Mammary epithelial cell (primary cell): ENCODE data around the gene PUS7.
"Not testable (repeated sequence)": the region's sequence is repeated elsewhere in the genome, so short reads cannot be mapped to it uniquely, and the experiment has no call there.

ENCODE experiments used
- CTCF ChIP-seq, 2 donors: IDR thresholded peaks in 1 of 2; conservative IDR thresholded peaks in 1 of 2; 2 replicates each; pipeline ENCODE4 v1.5.1; 2011 to 2012; ENCODE audit warnings: inconsistent platforms in 2 of 2, low read length in 2 of 2, mild to moderate bottlenecking in 2 of 2, control low read depth in 1 of 2, low read depth in 1 of 2; ENCODE audit not compliant: insufficient read depth in 1 of 2; ENCODE audit errors: extremely low read depth in 1 of 2
- EZH2 ChIP-seq: IDR thresholded peaks from 2 replicates; pipeline ENCODE4 v1.6.1; 2012; ENCODE audit warnings: low read length, inconsistent platforms, borderline replicate concordance

- not testable (repeated sequence) for TF ChIP-seq CTCF (conservative IDR thresholded peaks at IDR 0.05 in 1 of 2, IDR thresholded peaks at IDR 0.05 in 1 of 2; ENCODE audit: extremely low read depth in 1 of 2, insufficient read depth in 1 of 2, low read depth in 1 of 2, low read length in 2 of 2); EZH2
Observed at GRCh38 chr7:105450870-105451269, 71.2 kb downstream of the PUS7 start.
